CD4-positive, CD25-positive, alpha-beta regulatory T cell (primary cell): ENCODE data around the gene RARRES2. TPM values are rescaled to one million over a fixed set of nuclear protein-coding genes. Genes with fewer than 3 reads are reported as not detected.

ENCODE experiments used
- ATAC-seq, 2 donors: fragments of 150-1000 bp; cut with Tn5 transposase; one replicate each; pipeline ENCODE4 v1.10.0; 2021; ENCODE audit warnings: low read depth in 2 of 2, moderate number of reproducible peaks in 2 of 2, moderate library complexity in 1 of 2
- DNase-seq, 3 donors: peaks; one replicate each; pipeline versions ENCODE4 v3.0.0 to v3.0.0-alpha.2; 2012 to 2022; ENCODE audit warnings: mixed read lengths in 1 of 3
- H3K27ac ChIP-seq: one replicate; pipeline ENCODE4 v1.7.0; 2013; ENCODE audit warnings: mild to moderate bottlenecking, low read length; ENCODE audit not compliant: insufficient read depth, poor library complexity, severe bottlenecking
- H3K27me3 ChIP-seq: one replicate; pipeline ENCODE4 v1.7.0; 2013; ENCODE audit warnings: low read length; ENCODE audit not compliant: control insufficient read depth, insufficient read depth
- H3K36me3 ChIP-seq: one replicate; pipeline ENCODE4 v1.7.0; 2013; ENCODE audit warnings: mild to moderate bottlenecking, low read length, moderate library complexity; ENCODE audit not compliant: control insufficient read depth, insufficient read depth
- H3K4me1 ChIP-seq: 2 replicates; pipeline ENCODE4 v1.7.0; 2013; ENCODE audit warnings: mild to moderate bottlenecking, low read length; ENCODE audit not compliant: insufficient read depth, control insufficient read depth, poor library complexity, severe bottlenecking
- H3K4me3 ChIP-seq: one replicate; pipeline ENCODE4 v1.7.0; 2013; ENCODE audit warnings: low read depth, mild to moderate bottlenecking, low read length, moderate library complexity
- H3K9me3 ChIP-seq, 2 experiments: 1 replicate in 1 of 2; 2 replicates in 1 of 2; pipeline ENCODE4 v1.7.0; 2013; ENCODE audit warnings: low read length in 2 of 2, mild to moderate bottlenecking in 1 of 2, moderate library complexity in 1 of 2; ENCODE audit not compliant: control insufficient read depth in 2 of 2
- H3K27ac Mint-ChIP-seq, 3 donors: one replicate each; pipeline ENCODE4 v1.8.0; 2020 to 2022; ENCODE audit warnings: mild to moderate bottlenecking in 3 of 3, mixed read lengths in 3 of 3, moderate library complexity in 2 of 3
- H3K27me3 Mint-ChIP-seq: one replicate; pipeline ENCODE4 v1.8.0; 2022; ENCODE audit warnings: mild to moderate bottlenecking, mixed read lengths
- H3K36me3 Mint-ChIP-seq: one replicate; pipeline ENCODE4 v1.8.0; 2020; ENCODE audit warnings: mixed read lengths
- H3K4me1 Mint-ChIP-seq, 4 donors: one replicate each; pipeline ENCODE4 v1.8.0; 2020 to 2022; ENCODE audit warnings: mixed read lengths in 4 of 4, mild to moderate bottlenecking in 1 of 4
- H3K4me3 Mint-ChIP-seq, 4 donors: one replicate each; pipeline ENCODE4 v1.8.0; 2020 to 2022; ENCODE audit warnings: mild to moderate bottlenecking in 4 of 4, mixed read lengths in 4 of 4, moderate library complexity in 3 of 4
- H3K9me3 Mint-ChIP-seq, 7 donors: one replicate each; pipeline ENCODE4 v1.8.0; 2020 to 2022; ENCODE audit warnings: mixed read lengths in 7 of 7, mild to moderate bottlenecking in 3 of 7, moderate library complexity in 2 of 7
- polyA plus RNA-seq, 4 donors: library from polyadenylated mRNA; unstranded; fragments of 300-500 nt; fragmentation: Illumina TruSeq; gene quantifications; one replicate each; pipeline ENCODE4 v1.2.3, GENCODE V29; 2021
- total RNA-seq: library from RNA; stranded (reverse); gene quantifications from one replicate; pipeline ENCODE4 v1.2.3, GENCODE V29; 2022

Gene RARRES2
- total and polyA plus RNA-seq, 5 donors from 2014 or later: not detected

DNA sequence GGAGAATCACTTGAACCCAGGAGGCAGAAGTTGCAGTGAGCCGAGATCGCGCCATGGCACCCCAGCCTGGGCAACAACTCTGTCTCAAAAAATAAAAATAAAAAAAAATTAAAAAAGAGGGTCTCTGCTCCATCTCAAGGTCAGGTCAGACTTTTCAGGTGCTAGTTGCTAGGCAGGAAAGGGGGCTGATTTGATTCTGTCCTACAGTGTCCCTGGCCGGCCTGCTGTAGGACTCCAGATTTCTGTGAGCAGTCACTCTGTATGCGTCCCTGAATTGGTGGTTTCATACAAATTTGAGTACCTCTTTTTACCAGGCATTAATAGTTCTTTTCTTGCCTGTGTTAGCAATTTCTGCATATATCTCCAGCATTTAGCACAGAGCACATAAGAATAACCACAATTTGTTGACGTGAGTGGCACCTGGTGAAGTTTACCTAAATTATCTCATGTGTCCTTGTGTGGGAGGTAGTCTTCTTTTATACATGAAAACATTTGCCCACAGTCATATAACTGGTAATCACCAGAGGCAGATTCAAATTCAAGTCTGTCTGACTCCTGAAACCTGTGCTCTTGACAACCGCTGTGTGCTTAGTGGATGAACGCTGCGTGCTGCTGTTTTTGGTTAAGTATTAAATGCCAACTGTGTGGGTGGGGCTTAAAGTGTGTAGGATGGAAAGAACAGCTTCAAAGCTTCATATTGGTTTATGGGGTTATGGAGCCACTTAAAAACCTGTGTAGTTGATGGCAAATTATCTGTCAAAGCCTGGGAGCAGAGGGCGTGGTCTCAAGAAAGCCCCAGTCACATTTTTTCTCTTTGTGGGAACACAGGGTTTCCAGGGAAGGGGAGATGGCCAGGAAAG is 34.5 kb upstream of the RARRES2 start:
- Histone ChIP-seq H3K9me3 (no peaks in the 10 kb centered on the region), H3K27me3 (no peaks in the 10 kb centered on the region), H3K4me1 (peaks cover 24% of the 10 kb centered on the region), H3K27ac (no peak overlapping the region), H3K4me3 (no peak overlapping the region), H3K36me3 (peaks cover 4% of the 10 kb centered on the region)
- H3K27me3 Mint-ChIP-seq: no peaks in the 10 kb centered on the region
- DNase-seq: peak in 2 of 3 donors; percentile 16 to 68
- no peak for ATAC-seq
- H3K27ac Mint-ChIP-seq: peak overlapping the region; percentile 50 to 61 (median 57)
- peaks cover 0 to 2% (median 0%) of the 10 kb centered on the region in 7 donors for H3K9me3 Mint-ChIP-seq
- peak overlapping the region; percentile 29 to 89 (median 60) for H3K4me3 Mint-ChIP-seq
- peaks cover 10% of the 10 kb centered on the region for H3K36me3 Mint-ChIP-seq
- peaks cover 13 to 58% (median 36%) of the 10 kb centered on the region in 4 donors for H3K4me1 Mint-ChIP-seq

DNA sequence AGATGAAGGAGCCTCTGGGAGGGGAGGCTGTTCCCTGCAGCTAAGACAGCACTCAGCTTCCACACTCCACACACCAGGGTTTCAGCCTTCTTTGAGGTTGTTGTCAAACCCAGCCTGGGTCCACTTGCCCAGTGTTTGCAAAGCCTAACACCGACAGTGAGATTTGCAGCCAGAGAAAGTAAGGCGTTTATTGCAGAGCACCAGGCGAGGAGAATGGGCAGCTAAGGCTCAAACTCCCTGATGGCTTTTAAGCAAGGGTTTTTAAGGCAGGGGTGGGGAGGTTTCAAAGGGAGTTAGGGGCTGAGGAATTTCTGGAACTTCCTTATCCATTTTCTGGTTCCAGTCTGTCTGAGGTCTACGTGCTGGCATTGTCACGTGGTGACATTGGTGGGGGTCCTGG is 33.0 kb upstream of the RARRES2 start:
- Histone ChIP-seq H3K27me3 (no peaks in the 10 kb centered on the region), H3K36me3 (peaks cover 4% of the 10 kb centered on the region), H3K9me3 (no peaks in the 10 kb centered on the region), H3K4me1 (peaks cover 24% of the 10 kb centered on the region), H3K4me3 (no peak overlapping the region), H3K27ac (no peak overlapping the region)
- DNase-seq: no peak
- Mint-ChIP-seq H3K27me3 (no peaks in the 10 kb centered on the region), H3K4me1 (peaks cover 7 to 58% (median 32%) of the 10 kb centered on the region in 4 donors), H3K36me3 (peaks cover 15% of the 10 kb centered on the region), H3K4me3 (peak overlapping the region in 1 of 4 donors; percentile 82), H3K9me3 (peaks cover 0 to 2% (median 0%) of the 10 kb centered on the region in 7 donors), H3K27ac (no peak overlapping the region)
- ATAC-seq: no peak

DNA sequence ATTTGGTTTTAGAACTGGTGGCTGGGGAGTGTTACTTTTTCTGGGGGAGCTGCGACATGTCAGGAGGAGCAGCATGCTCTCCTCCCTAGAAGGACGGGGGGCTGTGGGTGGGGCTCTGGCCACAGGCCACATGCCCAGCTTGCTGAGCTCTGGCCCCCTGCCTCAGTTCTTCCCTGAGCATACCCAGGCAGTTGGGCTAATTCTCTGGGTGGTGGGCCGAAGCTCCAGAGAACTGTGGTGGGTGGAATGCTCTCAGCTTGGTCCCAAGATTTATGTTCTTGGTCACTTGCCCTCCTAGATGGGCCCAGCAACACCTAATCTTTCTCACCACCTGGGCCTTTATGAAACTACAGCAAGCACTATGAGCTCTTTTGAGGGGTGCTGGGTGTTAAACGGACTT is 32.6 kb upstream of the RARRES2 start:
- Mint-ChIP-seq H3K4me1 (peaks cover 7 to 63% (median 34%) of the 10 kb centered on the region in 4 donors), H3K27ac (no peak overlapping the region), H3K36me3 (peaks cover 15% of the 10 kb centered on the region), H3K9me3 (peaks cover 0 to 2% (median 0%) of the 10 kb centered on the region in 7 donors), H3K4me3 (peak overlapping the region in 1 of 4 donors; percentile 82), H3K27me3 (no peaks in the 10 kb centered on the region)
- Histone ChIP-seq H3K36me3 (peaks cover 4% of the 10 kb centered on the region), H3K9me3 (no peaks in the 10 kb centered on the region), H3K27ac (no peak overlapping the region), H3K27me3 (no peaks in the 10 kb centered on the region), H3K4me3 (no peak overlapping the region), H3K4me1 (peaks cover 25% of the 10 kb centered on the region)
- ATAC-seq (no peak), DNase-seq (no peak)

DNA sequence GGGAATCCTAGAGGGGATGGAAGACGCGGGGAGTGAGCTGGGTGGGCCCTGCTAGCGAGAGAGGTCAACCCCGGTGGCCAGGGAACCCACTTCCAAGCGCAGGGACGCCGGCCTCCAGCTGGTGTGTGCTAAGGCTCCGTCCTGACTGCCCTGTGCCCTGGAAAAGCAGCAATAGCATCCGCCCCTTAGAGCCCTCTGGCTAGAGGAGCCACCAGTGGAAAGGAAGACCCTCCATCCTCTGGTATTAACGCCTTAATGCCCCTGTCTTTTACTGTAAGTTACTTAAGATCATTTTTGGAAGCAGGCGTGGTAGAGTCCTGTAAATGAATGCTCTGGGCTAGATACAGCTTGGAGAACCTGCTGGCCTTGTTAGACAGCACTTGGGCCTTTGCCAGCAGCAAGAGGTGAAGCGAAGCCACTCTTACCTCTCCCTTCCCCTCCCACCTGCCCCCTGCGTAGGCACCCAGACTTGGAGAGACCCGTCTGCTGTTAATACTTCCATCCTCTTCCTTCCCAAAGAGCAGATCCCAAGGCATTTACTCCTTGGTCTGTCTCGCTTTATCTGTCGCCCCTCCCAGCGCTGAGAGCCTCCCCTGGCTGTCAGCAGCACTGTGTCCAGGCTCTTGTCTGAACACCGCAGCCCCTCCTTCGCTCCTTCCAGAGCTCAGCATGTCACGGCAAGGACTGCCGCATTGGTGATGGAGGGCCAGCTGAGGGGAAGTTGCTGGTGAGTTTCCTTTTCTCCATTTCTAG is 31.8 kb upstream of the RARRES2 start:
- H3K36me3 Mint-ChIP-seq: peaks cover 15% of the 10 kb centered on the region
- peaks cover 4% of the 10 kb centered on the region for H3K36me3 ChIP-seq
- DNase-seq (no peak), ATAC-seq (no peak)
- H3K9me3 Mint-ChIP-seq: peaks cover 0 to 2% (median 0%) of the 10 kb centered on the region in 7 donors
- H3K4me3 Mint-ChIP-seq: peak overlapping the region in 2 of 4 donors; percentile 52 to 82
- no peaks in the 10 kb centered on the region for H3K27me3 ChIP-seq
- H3K4me3 ChIP-seq: no peak overlapping the region
- H3K4me1 ChIP-seq: peaks cover 24% of the 10 kb centered on the region
- H3K27me3 Mint-ChIP-seq: no peaks in the 10 kb centered on the region
- peak overlapping the region in 2 of 3 donors; percentile 42 to 67 for H3K27ac Mint-ChIP-seq
- H3K4me1 Mint-ChIP-seq: peaks cover 7 to 60% (median 33%) of the 10 kb centered on the region in 4 donors
- no peaks in the 10 kb centered on the region for H3K9me3 ChIP-seq
- H3K27ac ChIP-seq: no peak overlapping the region

DNA sequence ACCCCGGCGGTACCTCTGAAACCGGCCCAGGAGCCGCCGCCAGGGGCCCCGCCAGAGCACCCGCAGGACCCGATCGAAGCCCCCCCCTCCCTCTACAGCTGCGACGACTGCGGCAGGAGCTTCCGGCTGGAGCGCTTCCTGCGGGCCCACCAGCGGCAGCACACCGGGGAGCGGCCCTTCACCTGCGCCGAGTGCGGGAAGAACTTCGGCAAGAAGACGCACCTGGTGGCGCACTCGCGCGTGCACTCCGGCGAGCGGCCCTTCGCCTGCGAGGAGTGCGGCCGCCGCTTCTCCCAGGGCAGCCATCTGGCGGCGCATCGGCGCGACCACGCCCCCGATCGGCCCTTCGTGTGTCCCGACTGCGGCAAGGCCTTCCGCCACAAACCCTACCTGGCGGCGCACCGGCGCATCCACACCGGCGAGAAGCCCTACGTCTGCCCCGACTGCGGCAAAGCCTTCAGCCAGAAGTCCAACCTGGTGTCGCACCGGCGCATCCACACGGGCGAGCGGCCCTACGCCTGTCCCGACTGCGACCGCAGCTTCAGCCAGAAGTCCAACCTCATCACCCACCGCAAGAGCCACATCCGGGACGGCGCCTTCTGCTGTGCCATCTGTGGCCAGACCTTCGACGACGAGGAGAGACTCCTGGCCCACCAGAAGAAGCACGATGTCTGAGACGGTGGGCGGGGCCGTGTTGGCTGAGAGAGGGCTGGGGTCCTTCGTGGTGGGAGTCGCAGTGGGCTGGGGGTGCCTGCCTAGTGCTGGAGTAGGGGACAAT is 31.0 kb upstream of the RARRES2 start:
- Histone ChIP-seq H3K9me3 (no peaks in the 10 kb centered on the region), H3K36me3 (peaks cover 4% of the 10 kb centered on the region), H3K4me3 (no peak overlapping the region), H3K27me3 (no peaks in the 10 kb centered on the region), H3K4me1 (peaks cover 23% of the 10 kb centered on the region), H3K27ac (no peak overlapping the region)
- Mint-ChIP-seq H3K4me1 (peaks cover 7 to 58% (median 30%) of the 10 kb centered on the region in 4 donors), H3K4me3 (peak overlapping the region in 1 of 4 donors; percentile 82), H3K27me3 (no peaks in the 10 kb centered on the region), H3K9me3 (peaks cover 0 to 2% (median 0%) of the 10 kb centered on the region in 7 donors), H3K36me3 (peaks cover 15% of the 10 kb centered on the region), H3K27ac (no peak overlapping the region)
- ATAC-seq (no peak), DNase-seq (no peak)

DNA sequence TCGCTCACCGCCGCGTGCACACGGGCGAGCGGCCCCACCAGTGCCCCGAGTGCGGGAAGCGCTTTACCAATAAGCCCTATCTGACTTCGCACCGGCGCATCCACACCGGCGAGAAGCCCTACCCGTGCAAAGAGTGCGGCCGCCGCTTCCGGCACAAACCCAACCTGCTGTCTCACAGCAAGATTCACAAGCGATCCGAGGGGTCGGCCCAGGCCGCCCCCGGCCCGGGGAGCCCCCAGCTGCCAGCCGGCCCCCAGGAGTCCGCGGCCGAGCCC is 30.5 kb upstream of the RARRES2 start:
- peaks cover 4% of the 10 kb centered on the region for H3K36me3 ChIP-seq
- peaks cover 15% of the 10 kb centered on the region for H3K36me3 Mint-ChIP-seq
- H3K4me1 Mint-ChIP-seq: peaks cover 7 to 58% (median 29%) of the 10 kb centered on the region in 4 donors

More for the DNA sequence above, 30.5 kb upstream of the RARRES2 start:
- DNase-seq: no peak
- H3K27me3 ChIP-seq: no peaks in the 10 kb centered on the region
- peaks cover 23% of the 10 kb centered on the region for H3K4me1 ChIP-seq
- H3K27ac Mint-ChIP-seq: no peak overlapping the region
- H3K9me3 ChIP-seq: no peaks in the 10 kb centered on the region
- H3K4me3 ChIP-seq: no peak overlapping the region
- H3K27me3 Mint-ChIP-seq: no peaks in the 10 kb centered on the region
- no peak overlapping the region for H3K27ac ChIP-seq
- ATAC-seq: no peak
- no peak overlapping the region for H3K4me3 Mint-ChIP-seq
- peaks cover 0 to 2% (median 0%) of the 10 kb centered on the region in 7 donors for H3K9me3 Mint-ChIP-seq
